Activated CD8-positive, alpha-beta memory T cell treated with anti-CD3 and anti-CD28 coated beads for 4 hours (primary cell): Measurements from ENCODE around the gene SFTPB.

ENCODE experiments used
- DNase-seq, 2 donors: peaks; one replicate each; pipeline ENCODE4 v3.0.0-alpha.2; 2020; ENCODE audit warnings: low read depth in 2 of 2

SFTPB gene

GRCh38 chr2:85613717-85614515, 54.1 kb downstream of the SFTPB start:
- no peak for DNase-seq

GRCh38 chr2:85611705-85612587, 56.1 kb downstream of the SFTPB start, which contains the start of gene C2orf68:
Gene C2orf68, minus strand, starts transcription at chr2:85612066. Its CDS starts 82 bp downstream, at chr2:85611984.
- DNase-seq = peak; percentile 69

GRCh38 chr2:85611217-85611704, 56.7 kb downstream of the SFTPB start:
- no peak for DNase-seq
